ENCODE data around the gene CASZ1.

The CASZ1 gene

GRCh38 chr1:10631811-10632593, 164.4 kb downstream of the CASZ1 start:
- Histone ChIP-seq H3K9ac (ENCODE audit: insufficient read length, low read depth) (no peak overlapping the region), H3K4me1 (ENCODE audit: insufficient read depth, insufficient read length) (peaks cover 13% of the 10 kb centered on the region), H3K27me3 (ENCODE audit: insufficient read depth, insufficient read length) (no peaks in the 10 kb centered on the region), H3K9me3 (ENCODE audit: insufficient read depth, low read length) (no peaks in the 10 kb centered on the region), H3K36me3 (ENCODE audit: insufficient read depth, insufficient read length, low read length) (peaks cover 15% of the 10 kb centered on the region), H3K4me3 (ENCODE audit: insufficient read length, low read depth) (no peak overlapping the region)
- TF ChIP-seq YY1 (IDR thresholded peaks at IDR 0.05; ENCODE audit: insufficient read depth, insufficient read length) (no peak), SUZ12 (IDR thresholded peaks at IDR 0.05; ENCODE audit: extremely low read depth, insufficient read depth, insufficient read length) (no peak), ZNF274 (IDR thresholded peaks at IDR 0.05; ENCODE audit: low read depth, low read length) (no peak)
- DNase-seq (ENCODE audit: low read depth, low spot score), result no peak

GRCh38 chr1:10631121-10631810, 165.2 kb downstream of the CASZ1 start:
- H3K36me3 ChIP-seq (ENCODE audit: insufficient read depth, insufficient read length, low read length), result peaks cover 15% of the 10 kb centered on the region
- DNase-seq (ENCODE audit: low read depth, low spot score), result no peak
- TF ChIP-seq YY1 (IDR thresholded peaks at IDR 0.05; ENCODE audit: insufficient read depth, insufficient read length) (no peak), ZNF274 (IDR thresholded peaks at IDR 0.05; ENCODE audit: low read depth, low read length) (no peak), SUZ12 (IDR thresholded peaks at IDR 0.05; ENCODE audit: extremely low read depth, insufficient read depth, insufficient read length) (no peak)
- no peak overlapping the region for H3K9ac ChIP-seq (ENCODE audit: insufficient read length, low read depth)
- no peaks in the 10 kb centered on the region for H3K9me3 ChIP-seq (ENCODE audit: insufficient read depth, low read length)
- H3K4me3 ChIP-seq (ENCODE audit: insufficient read length, low read depth), result no peak overlapping the region
- H3K4me1 ChIP-seq (ENCODE audit: insufficient read depth, insufficient read length), result peaks cover 13% of the 10 kb centered on the region
- H3K27me3 ChIP-seq (ENCODE audit: insufficient read depth, insufficient read length), result no peaks in the 10 kb centered on the region

GRCh38 chr1:10630661-10631120, 165.8 kb downstream of the CASZ1 start:
- no peaks in the 10 kb centered on the region for H3K9me3 ChIP-seq (ENCODE audit: insufficient read depth, low read length)
- no peak overlapping the region for H3K9ac ChIP-seq (ENCODE audit: insufficient read length, low read depth)
- peaks cover 13% of the 10 kb centered on the region for H3K4me1 ChIP-seq (ENCODE audit: insufficient read depth, insufficient read length)
- H3K4me3 ChIP-seq (ENCODE audit: insufficient read length, low read depth), result no peak overlapping the region
- DNase-seq (ENCODE audit: low read depth, low spot score), result no peak
- TF ChIP-seq YY1 (IDR thresholded peaks at IDR 0.05; ENCODE audit: insufficient read depth, insufficient read length), result no peak
- no peak for TF ChIP-seq ZNF274 (IDR thresholded peaks at IDR 0.05; ENCODE audit: low read depth, low read length)
- TF ChIP-seq SUZ12 (IDR thresholded peaks at IDR 0.05; ENCODE audit: extremely low read depth, insufficient read depth, insufficient read length), result no peak
- peaks cover 15% of the 10 kb centered on the region for H3K36me3 ChIP-seq (ENCODE audit: insufficient read depth, insufficient read length, low read length)
- no peaks in the 10 kb centered on the region for H3K27me3 ChIP-seq (ENCODE audit: insufficient read depth, insufficient read length)

GRCh38 chr1:10629816-10630571, 166.5 kb downstream of the CASZ1 start:
- Histone ChIP-seq H3K9ac (ENCODE audit: insufficient read length, low read depth) (no peak overlapping the region), H3K27me3 (ENCODE audit: insufficient read depth, insufficient read length) (no peaks in the 10 kb centered on the region), H3K4me1 (ENCODE audit: insufficient read depth, insufficient read length) (peaks cover 13% of the 10 kb centered on the region), H3K36me3 (ENCODE audit: insufficient read depth, insufficient read length, low read length) (peaks cover 17% of the 10 kb centered on the region), H3K9me3 (ENCODE audit: insufficient read depth, low read length) (no peaks in the 10 kb centered on the region), H3K4me3 (ENCODE audit: insufficient read length, low read depth) (no peak overlapping the region)
- DNase-seq (ENCODE audit: low read depth, low spot score), result no peak
- TF ChIP-seq YY1 (IDR thresholded peaks at IDR 0.05; ENCODE audit: insufficient read depth, insufficient read length) (no peak), ZNF274 (IDR thresholded peaks at IDR 0.05; ENCODE audit: low read depth, low read length) (no peak), SUZ12 (IDR thresholded peaks at IDR 0.05; ENCODE audit: extremely low read depth, insufficient read depth, insufficient read length) (no peak)

GRCh38 chr1:10629091-10629815, 167.2 kb downstream of the CASZ1 start:
- DNase-seq (ENCODE audit: low read depth, low spot score), result no peak
- peaks cover 10% of the 10 kb centered on the region for H3K4me1 ChIP-seq (ENCODE audit: insufficient read depth, insufficient read length)
- TF ChIP-seq YY1 (IDR thresholded peaks at IDR 0.05; ENCODE audit: insufficient read depth, insufficient read length) (no peak), ZNF274 (IDR thresholded peaks at IDR 0.05; ENCODE audit: low read depth, low read length) (no peak), SUZ12 (IDR thresholded peaks at IDR 0.05; ENCODE audit: extremely low read depth, insufficient read depth, insufficient read length) (no peak)

GRCh38 chr1:10628685-10629084, 167.8 kb downstream of the CASZ1 start:
- H3K9me3 ChIP-seq (ENCODE audit: insufficient read depth, low read length), result no peaks in the 10 kb centered on the region
- H3K4me1 ChIP-seq (ENCODE audit: insufficient read depth, insufficient read length), result peaks cover 10% of the 10 kb centered on the region
- H3K4me3 ChIP-seq (ENCODE audit: insufficient read length, low read depth), result no peak overlapping the region
- no peak overlapping the region for H3K9ac ChIP-seq (ENCODE audit: insufficient read length, low read depth)
- peaks cover 29% of the 10 kb centered on the region for H3K36me3 ChIP-seq (ENCODE audit: insufficient read depth, insufficient read length, low read length)
- no peak for TF ChIP-seq YY1 (IDR thresholded peaks at IDR 0.05; ENCODE audit: insufficient read depth, insufficient read length)
- TF ChIP-seq ZNF274 (IDR thresholded peaks at IDR 0.05; ENCODE audit: low read depth, low read length), result no peak
- TF ChIP-seq SUZ12 (IDR thresholded peaks at IDR 0.05; ENCODE audit: extremely low read depth, insufficient read depth, insufficient read length), result no peak
- H3K27me3 ChIP-seq (ENCODE audit: insufficient read depth, insufficient read length), result no peaks in the 10 kb centered on the region
- DNase-seq (ENCODE audit: low read depth, low spot score), result no peak

More at GRCh38 chr1:10629091-10629815, 167.2 kb downstream of the CASZ1 start:
- no peaks in the 10 kb centered on the region for H3K9me3 ChIP-seq (ENCODE audit: insufficient read depth, low read length)
- no peak overlapping the region for H3K4me3 ChIP-seq (ENCODE audit: insufficient read length, low read depth)
- peaks cover 24% of the 10 kb centered on the region for H3K36me3 ChIP-seq (ENCODE audit: insufficient read depth, insufficient read length, low read length)
- H3K9ac ChIP-seq (ENCODE audit: insufficient read length, low read depth), result no peak overlapping the region
- H3K27me3 ChIP-seq (ENCODE audit: insufficient read depth, insufficient read length), result no peaks in the 10 kb centered on the region
